T-helper 2 cell treated with Interferon-gamma antibody and Interleukin-4, amounts not matched to agents 5 μg/mL and 100 μg/mL, for 36 hours (primary cell): ENCODE results near the gene MDK.
A peak's percentile ranks its signal among the peaks of the same experiment; 100 is the strongest.

Experiments used
- DNase-seq: peaks from one replicate; pipeline ENCODE4 v3.0.0; 2021; ENCODE audit warnings: low spot score
- H3K27ac Mint-ChIP-seq: one replicate; pipeline ENCODE4 v1.8.0; 2021; ENCODE audit warnings: mild to moderate bottlenecking, mixed read lengths
- H3K27me3 Mint-ChIP-seq: one replicate; pipeline ENCODE4 v1.8.0; 2021; ENCODE audit warnings: low read depth, mixed read lengths
- H3K36me3 Mint-ChIP-seq: one replicate; pipeline ENCODE4 v1.8.0; 2021; ENCODE audit warnings: low read depth, mixed read lengths
- H3K4me1 Mint-ChIP-seq: one replicate; pipeline ENCODE4 v1.8.0; 2021; ENCODE audit warnings: low read depth, mixed read lengths
- H3K4me3 Mint-ChIP-seq: one replicate; pipeline ENCODE4 v1.8.0; 2022; ENCODE audit warnings: mild to moderate bottlenecking, moderate library complexity, mixed read lengths
- H3K9me3 Mint-ChIP-seq: one replicate; pipeline ENCODE4 v1.8.0; 2021; ENCODE audit warnings: mixed read lengths

MDK gene

GRCh38 chr11:46387919-46388618 lies 6.6 kb downstream of the MDK start:
- no peak for DNase-seq
- Mint-ChIP-seq H3K27me3 (peaks cover 68% of the 10 kb centered on the region), H3K4me1 (peaks cover 11% of the 10 kb centered on the region), H3K36me3 (no peaks in the 10 kb centered on the region), H3K9me3 (no peaks in the 10 kb centered on the region), H3K4me3 (no peak overlapping the region), H3K27ac (no peak overlapping the region)

GRCh38 chr11:46388619-46389449 lies 7.4 kb downstream of the MDK start:
- Mint-ChIP-seq H3K4me1 (peaks cover 11% of the 10 kb centered on the region), H3K27ac (no peak overlapping the region), H3K36me3 (no peaks in the 10 kb centered on the region), H3K4me3 (no peak overlapping the region), H3K27me3 (peaks cover 70% of the 10 kb centered on the region), H3K9me3 (no peaks in the 10 kb centered on the region)
- no peak for DNase-seq

- DNase-seq = peak; percentile 63
These were observed 8.2 kb downstream of the MDK start for GRCh38 chr11:46389450-46390330.

GRCh38 chr11:46390331-46391171 lies 9.1 kb downstream of the MDK start:
- no peak for DNase-seq
- Mint-ChIP-seq H3K4me1 (peaks cover 11% of the 10 kb centered on the region), H3K27ac (no peak overlapping the region), H3K9me3 (no peaks in the 10 kb centered on the region), H3K36me3 (no peaks in the 10 kb centered on the region), H3K27me3 (peaks cover 64% of the 10 kb centered on the region), H3K4me3 (peak overlapping the region; percentile 54)

More at GRCh38 chr11:46389450-46390330, 8.2 kb downstream of the MDK start:
- Mint-ChIP-seq H3K9me3 (no peaks in the 10 kb centered on the region), H3K4me1 (peaks cover 11% of the 10 kb centered on the region), H3K36me3 (no peaks in the 10 kb centered on the region), H3K4me3 (peak overlapping the region; percentile 54), H3K27ac (no peak overlapping the region), H3K27me3 (peaks cover 67% of the 10 kb centered on the region)

- Mint-ChIP-seq H3K4me1 (peaks cover 11% of the 10 kb centered on the region), H3K9me3 (no peaks in the 10 kb centered on the region), H3K4me3 (no peak overlapping the region), H3K27me3 (peaks cover 59% of the 10 kb centered on the region), H3K36me3 (no peaks in the 10 kb centered on the region), H3K27ac (no peak overlapping the region)
- no peak for DNase-seq
These were observed 9.7 kb downstream of the MDK start for GRCh38 chr11:46391186-46391577.

- Mint-ChIP-seq H3K36me3 (peaks cover 2% of the 10 kb centered on the region), H3K27me3 (peaks cover 52% of the 10 kb centered on the region), H3K4me1 (peaks cover 11% of the 10 kb centered on the region), H3K4me3 (peak within 1 kb of the TSS; percentile 78), H3K27ac (no peak within 1 kb of the TSS), H3K9me3 (no peaks in the 10 kb centered on the region)
- no peak for DNase-seq
These were observed 10.3 kb downstream of the MDK start, which contains the start of gene CHRM4 for GRCh38 chr11:46391578-46392420. Gene CHRM4 (minus strand): TSS chr11:46391776. CDS start chr11:46386557, 5,219 bp downstream.

GRCh38 chr11:46392421-46393230 lies 11.2 kb downstream of the MDK start:
- peaks cover 2% of the 10 kb centered on the region for H3K36me3 Mint-ChIP-seq
- H3K4me3 Mint-ChIP-seq = peak overlapping the region; percentile 78
- peaks cover 11% of the 10 kb centered on the region for H3K4me1 Mint-ChIP-seq
- no peak overlapping the region for H3K27ac Mint-ChIP-seq
- DNase-seq = peak; percentile 82
- H3K9me3 Mint-ChIP-seq = no peaks in the 10 kb centered on the region
- H3K27me3 Mint-ChIP-seq = peaks cover 45% of the 10 kb centered on the region

- Mint-ChIP-seq H3K4me3 (peak overlapping the region; percentile 78), H3K27ac (no peak overlapping the region), H3K4me1 (peaks cover 7% of the 10 kb centered on the region), H3K27me3 (peaks cover 41% of the 10 kb centered on the region), H3K36me3 (peaks cover 2% of the 10 kb centered on the region), H3K9me3 (no peaks in the 10 kb centered on the region)
- no peak for DNase-seq
These were observed 11.8 kb downstream of the MDK start for GRCh38 chr11:46393231-46393616.

- no peaks in the 10 kb centered on the region for H3K9me3 Mint-ChIP-seq
- no peak overlapping the region for H3K27ac Mint-ChIP-seq
- H3K4me1 Mint-ChIP-seq = peaks cover 5% of the 10 kb centered on the region
- H3K4me3 Mint-ChIP-seq = no peak overlapping the region
- no peak for DNase-seq
- peaks cover 2% of the 10 kb centered on the region for H3K36me3 Mint-ChIP-seq
- peaks cover 35% of the 10 kb centered on the region for H3K27me3 Mint-ChIP-seq
These were observed 12.3 kb downstream of the MDK start for GRCh38 chr11:46393759-46394158.

GRCh38 chr11:46397526-46397925 lies 16.1 kb downstream of the MDK start:
- no peak for DNase-seq
- Mint-ChIP-seq H3K36me3 (peaks cover 8% of the 10 kb centered on the region), H3K4me1 (peaks cover 5% of the 10 kb centered on the region), H3K27ac (no peak overlapping the region), H3K27me3 (peaks cover 13% of the 10 kb centered on the region), H3K9me3 (no peaks in the 10 kb centered on the region), H3K4me3 (no peak overlapping the region)

- H3K9me3 Mint-ChIP-seq = no peaks in the 10 kb centered on the region
- H3K27ac Mint-ChIP-seq = no peak overlapping the region
- H3K36me3 Mint-ChIP-seq = peaks cover 9% of the 10 kb centered on the region
- H3K27me3 Mint-ChIP-seq = no peaks in the 10 kb centered on the region
- no peak overlapping the region for H3K4me3 Mint-ChIP-seq
- no peaks in the 10 kb centered on the region for H3K4me1 Mint-ChIP-seq
- DNase-seq = no peak
These were observed 21.8 kb downstream of the MDK start for GRCh38 chr11:46402957-46403902.
